ENCODE measurements around the gene CNPY2. TPM values are rescaled to one million over a fixed set of nuclear protein-coding genes. Genes with fewer than 3 reads are reported as not detected.

Gene CNPY2
- 217 TPM in 2 replicates for polyA plus RNA-seq (2013)

DNA sequence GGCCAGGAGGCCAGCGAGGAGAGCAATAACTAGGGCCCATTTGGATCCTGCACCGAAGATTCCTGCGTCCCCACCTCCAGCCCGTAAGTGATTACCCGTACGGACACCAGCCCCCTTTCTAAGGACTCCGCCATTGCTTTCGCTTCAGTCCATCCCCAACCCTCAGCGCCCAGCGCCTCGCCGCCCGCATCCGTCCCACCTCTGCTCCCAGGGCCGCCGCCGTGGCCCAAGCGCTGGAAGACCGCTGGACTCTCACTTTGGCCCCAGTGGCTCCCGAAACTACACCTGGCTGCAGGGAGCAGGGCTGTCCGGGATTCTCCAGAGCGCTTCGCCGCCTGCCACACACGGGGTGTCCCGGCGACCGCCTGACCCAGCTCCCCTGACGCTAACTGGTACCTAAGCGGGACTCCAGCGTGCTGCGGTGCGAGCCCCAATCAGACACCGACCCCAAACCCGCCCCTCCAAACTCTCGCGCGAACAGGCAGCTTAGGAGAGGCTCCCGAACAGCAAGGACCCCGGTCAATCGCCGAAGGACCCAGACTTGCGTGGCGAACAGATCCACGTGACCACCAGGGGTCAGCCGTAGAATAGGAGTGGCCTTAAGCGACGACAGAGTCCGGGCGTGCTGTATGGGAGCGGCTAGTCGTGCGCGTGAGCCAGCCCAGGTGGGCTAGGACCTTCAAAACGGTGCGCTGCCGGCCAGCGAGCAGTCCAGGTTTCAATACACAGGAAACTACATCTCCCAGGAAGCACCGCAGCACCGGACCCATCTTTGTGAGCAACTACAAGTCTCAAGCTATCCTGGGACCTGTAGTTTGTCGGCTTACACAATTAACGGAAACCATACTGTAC lies at the start of gene CNPY2:
Gene CNPY2 (minus strand): TSS at position 367 of the 852 bp plus-strand sequence. CDS start 771 bp downstream, outside the sequence.
- Histone ChIP-seq H2BK120ac (ENCODE audit: insufficient read depth, low read length, poor library complexity) (peak within 1 kb of the TSS; percentile 73), H3K79me2 (ENCODE audit: control insufficient read depth, insufficient read depth, low read length, poor library complexity) (peaks cover 12% of the 10 kb centered on the region), H4K8ac (ENCODE audit: low read depth, low read length) (peak within 1 kb of the TSS; percentile 94), H2AK5ac (ENCODE audit: low read length) (peak within 1 kb of the TSS; percentile 91), H3K9ac (ENCODE audit: low read length) (peak within 1 kb of the TSS; percentile 99), H3K18ac (ENCODE audit: low read length) (peak within 1 kb of the TSS; percentile 87), H3K9me3 (ENCODE audit: insufficient read depth, low read depth, low read length) (no peaks in the 10 kb centered on the region), H3K36me3 (ENCODE audit: control insufficient read depth in 1 of 2, insufficient read depth in 2 of 2, low read length in 2 of 2) (peaks cover 11 to 19% of the 10 kb centered on the region in 2 experiments), H2BK5ac (ENCODE audit: low read depth, low read length, poor library complexity) (peak within 1 kb of the TSS; percentile 75), H3K27me3 (ENCODE audit: insufficient read depth, low read length) (no peaks in the 10 kb centered on the region), H3K79me1 (ENCODE audit: low read length) (peaks cover 9% of the 10 kb centered on the region), H2AFZ (ENCODE audit: insufficient read depth, low read length, poor library complexity) (peak within 1 kb of the TSS; percentile 80), H4K12ac (ENCODE audit: low read depth, low read length) (peak within 1 kb of the TSS; percentile 71), H3K27ac (ENCODE audit: low read depth, low read length) (peak within 1 kb of the TSS; percentile 83), H3K4me3 (ENCODE audit: low read depth, low read length) (peak within 1 kb of the TSS; percentile 97), H3K4me2 (ENCODE audit: low read length) (peak within 1 kb of the TSS; percentile 92), H3K4me1 (ENCODE audit: control insufficient read depth in 1 of 2, insufficient read depth in 2 of 2, low read length in 2 of 2) (peaks cover 6 to 8% of the 10 kb centered on the region in 2 experiments), H3K23ac (ENCODE audit: low read length) (peak within 1 kb of the TSS; percentile 8), H3K14ac (ENCODE audit: low read length) (peak within 1 kb of the TSS; percentile 95), H2BK12ac (ENCODE audit: low read length) (peak within 1 kb of the TSS; percentile 11), H4K91ac (ENCODE audit: low read depth, low read length) (peak within 1 kb of the TSS; percentile 80), H3K4ac (ENCODE audit: low read depth, low read length) (peak within 1 kb of the TSS; percentile 84)
- WGBS (ENCODE audit: extremely low coverage, insufficient coverage, insufficient read length): no CpG with 5 or more reads among the region's 62 CpGs
- peak; percentile 99 for DNase-seq

DNA sequence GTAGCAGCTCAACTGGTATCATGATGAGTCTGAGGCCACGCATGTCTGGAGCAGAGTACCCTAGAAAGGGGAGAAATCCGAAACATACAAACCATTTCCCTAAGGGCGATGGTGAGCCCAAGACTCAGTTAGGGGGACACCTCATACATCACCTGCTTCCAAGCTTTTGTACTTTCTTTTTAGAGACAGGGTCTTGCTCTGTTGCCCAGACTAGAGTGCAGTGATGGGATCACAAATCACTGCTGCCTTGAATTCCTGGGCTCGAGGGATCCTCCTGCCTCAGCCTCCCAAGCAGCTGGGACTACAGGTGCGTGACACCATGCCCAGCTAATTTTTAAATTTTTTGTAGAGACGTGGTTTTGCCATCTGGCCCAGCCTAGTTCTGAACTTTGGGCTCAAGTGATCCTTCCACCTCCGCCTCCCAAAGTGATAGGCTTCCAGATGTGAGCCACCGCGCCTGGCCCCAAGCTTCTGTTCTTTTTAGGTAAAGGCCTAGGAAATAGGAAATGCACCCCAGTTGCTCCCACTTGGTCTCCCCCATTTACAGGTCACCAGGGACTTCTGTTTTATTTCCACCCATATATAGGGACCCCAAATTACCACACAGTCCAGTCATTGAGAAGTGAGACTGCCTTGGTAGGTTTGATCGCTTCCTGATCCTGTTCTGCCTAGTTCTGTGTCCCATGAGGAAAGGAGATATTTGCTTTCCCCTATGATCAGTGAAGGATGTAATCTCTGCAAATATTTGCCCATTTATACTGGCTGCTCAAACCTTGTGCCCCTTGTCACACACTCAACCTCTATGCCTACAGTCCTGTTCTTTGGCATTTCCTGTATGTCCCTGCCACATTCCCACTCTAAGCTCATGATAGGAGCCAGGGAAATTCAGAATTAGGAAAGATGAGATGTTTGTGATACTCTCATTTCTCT lies 46.6 kb upstream of the CNPY2 start, which contains the start of gene APOF:
Gene APOF (minus strand): TSS at position 728 of the 930 bp plus-strand sequence. CDS start 112 bp downstream, at position 616.
- no peak within 1 kb of the TSS for H3K9ac ChIP-seq (ENCODE audit: low read length)
- H3K4me2 ChIP-seq (ENCODE audit: low read length): no peak within 1 kb of the TSS
- no peak within 1 kb of the TSS for H3K4me3 ChIP-seq (ENCODE audit: low read depth, low read length)
- no peak within 1 kb of the TSS for H3K23ac ChIP-seq (ENCODE audit: low read length)
- no peak within 1 kb of the TSS for H4K8ac ChIP-seq (ENCODE audit: low read depth, low read length)
- no peak within 1 kb of the TSS for H2AK5ac ChIP-seq (ENCODE audit: low read length)
- no CpG with 5 or more reads among the region's 10 CpGs for WGBS (ENCODE audit: extremely low coverage, insufficient coverage, insufficient read length)
- peaks cover 5% of the 10 kb centered on the region for H3K79me2 ChIP-seq (ENCODE audit: control insufficient read depth, insufficient read depth, low read length, poor library complexity)
- H3K79me1 ChIP-seq (ENCODE audit: low read length): peaks cover 5% of the 10 kb centered on the region
- H2BK120ac ChIP-seq (ENCODE audit: insufficient read depth, low read length, poor library complexity): no peak within 1 kb of the TSS
- no peak within 1 kb of the TSS for H2BK5ac ChIP-seq (ENCODE audit: low read depth, low read length, poor library complexity)
- no peak within 1 kb of the TSS for H2BK12ac ChIP-seq (ENCODE audit: low read length)
- H4K91ac ChIP-seq (ENCODE audit: low read depth, low read length): no peak within 1 kb of the TSS
- no peaks in the 10 kb centered on the region for H3K4me1 ChIP-seq (ENCODE audit: control insufficient read depth in 1 of 2, insufficient read depth in 2 of 2, low read length in 2 of 2)
- H2AFZ ChIP-seq (ENCODE audit: insufficient read depth, low read length, poor library complexity): no peak within 1 kb of the TSS
- DNase-seq: no peak
- H3K27ac ChIP-seq (ENCODE audit: low read depth, low read length): no peak within 1 kb of the TSS
- no peaks in the 10 kb centered on the region for H3K9me3 ChIP-seq (ENCODE audit: insufficient read depth, low read depth, low read length)
- H3K27me3 ChIP-seq (ENCODE audit: insufficient read depth, low read length): no peaks in the 10 kb centered on the region
- H3K36me3 ChIP-seq (ENCODE audit: control insufficient read depth in 1 of 2, insufficient read depth in 2 of 2, low read length in 2 of 2): no peaks in the 10 kb centered on the region
- H4K12ac ChIP-seq (ENCODE audit: low read depth, low read length): no peak within 1 kb of the TSS
- H3K14ac ChIP-seq (ENCODE audit: low read length): no peak within 1 kb of the TSS
- H3K4ac ChIP-seq (ENCODE audit: low read depth, low read length): no peak within 1 kb of the TSS
- H3K18ac ChIP-seq (ENCODE audit: low read length): no peak within 1 kb of the TSS

DNA sequence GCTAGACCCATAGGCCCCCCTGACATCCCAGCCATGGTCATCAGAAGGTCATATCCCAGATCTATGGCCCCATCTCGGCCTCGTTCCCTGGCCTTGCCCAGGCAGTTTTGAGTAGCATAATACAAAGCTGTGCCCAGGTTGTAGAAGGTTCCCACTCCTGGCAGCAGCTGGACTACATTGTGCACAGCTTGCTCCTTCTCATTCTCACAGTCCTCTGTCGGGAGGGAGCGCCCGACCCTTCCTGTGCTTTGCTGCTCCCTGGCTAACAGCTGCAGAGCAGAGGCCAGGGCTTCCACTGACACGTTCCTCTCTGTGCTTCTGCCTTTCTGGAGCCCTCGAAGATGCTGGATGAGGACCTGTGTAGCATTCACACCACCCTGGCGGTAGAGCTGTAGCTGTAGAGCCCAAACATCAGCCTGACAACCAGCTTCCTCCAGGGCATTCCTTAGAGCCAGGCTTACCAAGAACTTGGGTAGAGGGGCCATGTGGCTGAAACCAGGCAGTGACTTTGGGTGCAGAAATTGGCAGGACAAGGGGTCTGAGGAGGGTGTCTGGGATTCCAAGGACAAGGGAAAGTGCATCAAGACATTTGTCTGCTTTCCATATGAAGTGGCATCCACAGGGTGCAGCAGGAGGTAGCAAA lies 45.8 kb upstream of the CNPY2 start:
- WGBS (ENCODE audit: extremely low coverage, insufficient coverage, insufficient read length): no CpG with 5 or more reads among the region's 8 CpGs
- no peak overlapping the region for H4K8ac ChIP-seq (ENCODE audit: low read depth, low read length)

More for the DNA sequence above, 45.8 kb upstream of the CNPY2 start:
- Histone ChIP-seq H4K12ac (ENCODE audit: low read depth, low read length) (no peak overlapping the region), H3K79me1 (ENCODE audit: low read length) (peaks cover 5% of the 10 kb centered on the region), H2BK5ac (ENCODE audit: low read depth, low read length, poor library complexity) (no peak overlapping the region), H3K23ac (ENCODE audit: low read length) (no peak overlapping the region), H3K79me2 (ENCODE audit: control insufficient read depth, insufficient read depth, low read length, poor library complexity) (peaks cover 5% of the 10 kb centered on the region), H3K4me3 (ENCODE audit: low read depth, low read length) (no peak overlapping the region), H2BK120ac (ENCODE audit: insufficient read depth, low read length, poor library complexity) (no peak overlapping the region), H3K36me3 (ENCODE audit: control insufficient read depth in 1 of 2, insufficient read depth in 2 of 2, low read length in 2 of 2) (no peaks in the 10 kb centered on the region), H2BK12ac (ENCODE audit: low read length) (no peak overlapping the region), H3K4ac (ENCODE audit: low read depth, low read length) (no peak overlapping the region), H4K91ac (ENCODE audit: low read depth, low read length) (no peak overlapping the region), H3K4me1 (ENCODE audit: control insufficient read depth in 1 of 2, insufficient read depth in 2 of 2, low read length in 2 of 2) (no peaks in the 10 kb centered on the region), H3K14ac (ENCODE audit: low read length) (no peak overlapping the region), H3K9ac (ENCODE audit: low read length) (no peak overlapping the region), H2AK5ac (ENCODE audit: low read length) (no peak overlapping the region), H3K18ac (ENCODE audit: low read length) (no peak overlapping the region), H3K27ac (ENCODE audit: low read depth, low read length) (no peak overlapping the region), H3K9me3 (ENCODE audit: insufficient read depth, low read depth, low read length) (no peaks in the 10 kb centered on the region), H3K4me2 (ENCODE audit: low read length) (no peak overlapping the region), H2AFZ (ENCODE audit: insufficient read depth, low read length, poor library complexity) (no peak overlapping the region), H3K27me3 (ENCODE audit: insufficient read depth, low read length) (no peaks in the 10 kb centered on the region)
- DNase-seq: no peak
